Measurements from ENCODE around the gene ANKRD40. TPM values are rescaled to one million over a fixed set of nuclear protein-coding genes. Genes with fewer than 3 reads are reported as not detected.
A peak's percentile ranks its signal among the peaks of the same experiment; 100 is the strongest.
"Not testable (repeated sequence)": the region's sequence is repeated elsewhere in the genome, so short reads cannot be mapped to it uniquely, and the experiment has no call there.

Gene ANKRD40
- total and polyA plus RNA-seq, 9 of the 15 experiments (the other 6 are each of a cell fraction or from before 2014, with no cell fraction given): 9.0 to 28.9 (median 27.7) TPM

- in situ Hi-C loops (cut with MboI); H3K79me2 ChIP-seq (ENCODE audit: control insufficient read depth, insufficient read depth, low read length); H3K36me3 ChIP-seq (ENCODE audit: control insufficient read depth, insufficient read depth, low read length); H3K27ac ChIP-seq (ENCODE audit: extremely low read depth, low read depth, low read length); H3K9me3 ChIP-seq (replicated peaks; ENCODE audit: control insufficient read depth, insufficient read depth, low read depth, low read length); DNase-seq (ENCODE audit: extremely low read depth in 1 of 4, low spot score in 3 of 4); H3K4me3 ChIP-seq; H3K9me1 ChIP-seq (ENCODE audit: control insufficient read depth, insufficient read depth, low read length); ATAC-seq; FAIRE-seq; H4K20me1 ChIP-seq (replicated peaks; ENCODE audit: control insufficient read depth, insufficient read depth, low read length); BruUV-seq (replicated peaks); POLR2A ChIA-PET; H3K9ac ChIP-seq (ENCODE audit: insufficient read depth in 1 of 2, low read depth in 2 of 2, low read length in 2 of 2): not testable (repeated sequence)
- Histone ChIP-seq H2AFZ (ENCODE audit: low read depth, low read length) (peak overlapping the region; percentile 58), H3K27me3 (ENCODE audit: control insufficient read depth in 2 of 2, insufficient read depth in 2 of 2, low read length in 2 of 2) (peaks cover 5 to 38% of the 10 kb centered on the region in 2 experiments; a peak in 4 of 5 replicates), H3K4me1 (replicated peaks in 1 of 2; ENCODE audit: control insufficient read depth in 2 of 2, insufficient read depth in 2 of 2, low read length in 2 of 2) (peaks cover 4 to 16% of the 10 kb centered on the region in 2 experiments; a peak in 3 of 5 replicates), H3K4me2 (ENCODE audit: insufficient read depth, low read length) (peak overlapping the region; percentile 28)
- CTCF ChIA-PET (ENCODE audit: low intra/inter-chr PET ratio): interaction anchor here (0.7 to 1.7 kb wide), 7 partner anchors 48 to 319 kb away, joined by 4 to 9 read pairs (median 5); partner anchors contain the start of gene SPATA20
- TF ChIP-seq, protein P1, sequence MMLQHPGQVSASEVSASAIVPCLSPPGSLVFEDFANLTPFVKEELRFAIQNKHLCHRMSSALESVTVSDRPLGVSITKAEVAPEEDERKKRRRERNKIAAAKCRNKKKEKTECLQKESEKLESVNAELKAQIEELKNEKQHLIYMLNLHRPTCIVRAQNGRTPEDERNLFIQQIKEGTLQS (IDR thresholded peaks at IDR 0.05): peak; percentile 47
- TF ChIP-seq, protein P1 (CRISPR knock-in tag; conservative IDR thresholded peaks at IDR 0.05): not testable (repeated sequence)
- TF ChIP-seq C11orf30 (IDR thresholded peaks at IDR 0.05; ENCODE audit: low read depth) (peak; percentile 62; the same call in 1 of the 2 replicates), EGR1 (conservative IDR thresholded peaks at IDR 0.05) (peak; percentile 66; the same call in 1 of the 2 replicates), MAFG (tag; conservative IDR thresholded peaks at IDR 0.05) (peak; percentile 41), ZNF316 (IDR thresholded peaks at IDR 0.05) (peak; percentile 57), DPF2 (IDR thresholded peaks at IDR 0.05) (0 out of 2 replicates have a peak, but pooled peaks have one; percentile 3), JUND (IDR thresholded peaks at IDR 0.05; ENCODE audit: borderline replicate concordance, low read depth, low read length) (0 out of 2 replicates have a peak, but pooled peaks have one; percentile 12), JUND (tag; IDR thresholded peaks at IDR 0.05; ENCODE audit: borderline replicate concordance, low read depth, low read length) (0 out of 3 replicates have a peak, but pooled peaks have one; percentile 6), CEBPB (tag; IDR thresholded peaks at IDR 0.05) (peak; percentile 62; the same call in 1 of the 2 replicates)
- WGBS (ENCODE audit: insufficient coverage, low coverage, missing lambda C conversion rate): 9% methylated on average over 7 of the region's 12 CpGs
- intact Hi-C loops (cut with micrococcal nuclease): loop anchor here (1.0 to 5.0 kb wide), 4 partner anchors 48 to 198 kb away; no protein-coding TSS in a partner anchor
These were observed 27.0 kb downstream of the ANKRD40 start for GRCh38 chr17:50680543-50681262.
